ENCODE results near the gene CPSF3. TPM values are rescaled to one million over a fixed set of nuclear protein-coding genes. Genes with fewer than 3 reads are reported as not detected.
A peak's percentile ranks its signal among the peaks of the same experiment; 100 is the strongest.

The CPSF3 gene
- total RNA-seq, 6 donors from 2014 or later: 11.3 to 41.0 (median 22.5) TPM

- Histone ChIP-seq H3K27me3 (no peaks in the 10 kb centered on the region), H3K9me3 (no peaks in the 10 kb centered on the region), H3K4me1 (no peaks in the 10 kb centered on the region), H3K4me3 (no peak overlapping the region), H3K36me3 (peaks cover 0 to 35% (median 5%) of the 10 kb centered on the region in 4 donors), H3K27ac (no peak overlapping the region)
- no peak for TF ChIP-seq EP300 (IDR thresholded peaks at IDR 0.05)
- TF ChIP-seq CTCF (IDR thresholded peaks at IDR 0.05): no peak
- TF ChIP-seq POLR2AphosphoS5 (IDR thresholded peaks at IDR 0.05): no peak
- TF ChIP-seq POLR2A (IDR thresholded peaks at IDR 0.05): no peak
- DNase-seq: peak; percentile 50 to 87
- peak; percentile 58 to 82 for ATAC-seq (ENCODE audit: low FRiP score in 2 of 2)
- 69 to 75% methylated on average over 6 to 10 of the region's 10 CpGs for WGBS, 2 donors
Observed at GRCh38 chr2:9467687-9468086, 44.2 kb downstream of the CPSF3 start.

- WGBS, 2 donors: 92 to 93% methylated on average over 5 of the region's 5 CpGs
- TF ChIP-seq EP300 (IDR thresholded peaks at IDR 0.05) (no peak), POLR2AphosphoS5 (IDR thresholded peaks at IDR 0.05) (no peak), POLR2A (IDR thresholded peaks at IDR 0.05) (no peak)
- ATAC-seq (ENCODE audit: low FRiP score in 2 of 2): no peak
Observed at GRCh38 chr2:9471206-9471605, 47.8 kb downstream of the CPSF3 start.

GRCh38 chr2:9472511-9472910, 49.1 kb downstream of the CPSF3 start:
- Histone ChIP-seq H3K4me3 (no peak overlapping the region), H3K27me3 (no peaks in the 10 kb centered on the region), H3K9me3 (no peaks in the 10 kb centered on the region), H3K27ac (no peak overlapping the region), H3K36me3 (peaks cover 0 to 29% (median 5%) of the 10 kb centered on the region in 4 donors), H3K4me1 (peaks cover 12 to 32% (median 18%) of the 10 kb centered on the region in 4 donors)
- ATAC-seq (ENCODE audit: low FRiP score in 2 of 2) (no peak), DNase-seq (no peak)
- TF ChIP-seq POLR2AphosphoS5 (IDR thresholded peaks at IDR 0.05): no peak
- no peak for TF ChIP-seq POLR2A (IDR thresholded peaks at IDR 0.05)
- no peak for TF ChIP-seq EP300 (IDR thresholded peaks at IDR 0.05)
- TF ChIP-seq CTCF (IDR thresholded peaks at IDR 0.05): no peak
- 92 to 97% methylated on average over 6 to 9 of the region's 9 CpGs for WGBS, 2 donors

More at GRCh38 chr2:9471206-9471605, 47.8 kb downstream of the CPSF3 start:
- H3K27me3 ChIP-seq: no peaks in the 10 kb centered on the region
- H3K36me3 ChIP-seq: peaks cover 0 to 26% (median 5%) of the 10 kb centered on the region in 4 donors
- peaks cover 6 to 23% (median 16%) of the 10 kb centered on the region in 4 donors for H3K4me1 ChIP-seq
- no peaks in the 10 kb centered on the region for H3K9me3 ChIP-seq
- DNase-seq: no peak
- no peak overlapping the region for H3K4me3 ChIP-seq
- H3K27ac ChIP-seq: no peak overlapping the region

GRCh38 chr2:9473308-9473984, 50.0 kb downstream of the CPSF3 start:
- H3K36me3 ChIP-seq: peaks cover 0 to 21% (median 5%) of the 10 kb centered on the region in 4 donors
- H3K4me1 ChIP-seq: peaks cover 12 to 32% (median 18%) of the 10 kb centered on the region in 4 donors
- DNase-seq (peak in 1 of 2 donors; percentile 57), ATAC-seq (ENCODE audit: low FRiP score in 2 of 2) (peak; percentile 0 to 52)
- WGBS, 2 donors: 51 to 70% methylated on average over 20 to 24 of the region's 24 CpGs
- no peaks in the 10 kb centered on the region for H3K9me3 ChIP-seq
- H3K4me3 ChIP-seq: peak overlapping the region; percentile 59 to 92 (median 84)
- no peak for TF ChIP-seq EP300 (IDR thresholded peaks at IDR 0.05)
- no peak for TF ChIP-seq POLR2AphosphoS5 (IDR thresholded peaks at IDR 0.05)
- TF ChIP-seq POLR2A (IDR thresholded peaks at IDR 0.05): no peak
- peak in 2 of 6 experiments; percentile 18 to 25 for TF ChIP-seq CTCF (IDR thresholded peaks at IDR 0.05)
- no peaks in the 10 kb centered on the region for H3K27me3 ChIP-seq
- H3K27ac ChIP-seq: peak overlapping the region in 3 of 4 donors; percentile 90 to 96 (median 91)

GRCh38 chr2:9473985-9474360, 50.5 kb downstream of the CPSF3 start:
- 9 to 31% methylated on average over 10 to 17 of the region's 39 CpGs for WGBS, 2 donors
- H3K4me1 ChIP-seq: peaks cover 12 to 32% (median 18%) of the 10 kb centered on the region in 4 donors
- DNase-seq (peak; percentile 35 to 91), ATAC-seq (ENCODE audit: low FRiP score in 2 of 2) (peak; percentile 61 to 70)
- H3K36me3 ChIP-seq: peaks cover 0 to 24% (median 5%) of the 10 kb centered on the region in 4 donors
- peak overlapping the region; percentile 59 to 92 (median 84) for H3K4me3 ChIP-seq
- TF ChIP-seq CTCF (IDR thresholded peaks at IDR 0.05) (no peak), POLR2A (IDR thresholded peaks at IDR 0.05) (no peak), POLR2AphosphoS5 (IDR thresholded peaks at IDR 0.05) (no peak), EP300 (IDR thresholded peaks at IDR 0.05) (no peak)
- peak overlapping the region; percentile 90 to 96 (median 92) for H3K27ac ChIP-seq
- H3K27me3 ChIP-seq: no peaks in the 10 kb centered on the region
- H3K9me3 ChIP-seq: no peaks in the 10 kb centered on the region
